HTR-8/SVneo (cell line): ENCODE results near the gene CNR1.
"Not testable (repeated sequence)": the region's sequence is repeated elsewhere in the genome, so short reads cannot be mapped to it uniquely, and the experiment has no call there.

Experiments
- DNase-seq: peaks from one replicate; pipeline ENCODE4 v3.0.0; 2011; ENCODE audit warnings: low spot score, mixed read lengths; ENCODE audit not compliant: insufficient read length
- FAIRE-seq: peaks from 2 replicates; lab custom pipeline; 2011; peaks lifted over from hg19 to GRCh38; lab: Jason Lieb, UNC

Gene CNR1

DNA sequence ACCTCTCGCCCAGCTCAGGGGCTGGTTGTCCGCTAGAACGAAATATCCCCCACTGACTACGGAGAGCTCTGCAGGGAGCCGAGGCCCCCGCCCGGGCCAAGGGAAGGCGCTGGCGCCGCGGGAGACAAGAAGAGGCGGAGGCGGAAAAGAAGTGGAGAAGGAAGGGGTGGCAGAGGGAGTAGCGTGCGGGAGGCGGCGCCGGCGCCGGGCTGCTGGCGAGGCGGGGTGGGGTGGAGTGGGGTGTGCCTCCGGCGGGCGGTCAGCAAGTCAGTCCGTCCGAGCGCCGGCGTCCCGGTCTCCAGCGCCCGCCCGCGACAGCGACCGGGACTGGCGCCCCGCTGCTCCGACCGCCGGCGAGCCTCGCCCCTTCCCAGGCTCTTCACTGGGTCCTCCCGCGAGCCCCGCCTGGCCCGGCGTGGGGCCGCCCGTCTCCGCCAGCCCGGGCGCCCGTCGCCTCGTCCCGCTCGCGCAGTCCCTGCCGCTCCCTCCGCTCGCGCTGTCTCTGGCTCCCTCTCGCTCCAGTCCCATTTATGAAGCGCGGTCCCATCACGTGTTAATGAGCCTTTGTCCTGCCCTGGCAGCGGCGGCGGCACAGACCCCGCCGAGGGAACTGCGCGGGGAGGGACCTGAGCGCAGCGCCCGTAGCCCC, at the start of gene CNR1:
Gene CNR1, minus strand, starts transcription at position 504 of the 649 bp plus-strand sequence. CDS start 21,073 bp downstream, outside the sequence.
- no peak for DNase-seq
- FAIRE-seq, result no peak

DNA sequence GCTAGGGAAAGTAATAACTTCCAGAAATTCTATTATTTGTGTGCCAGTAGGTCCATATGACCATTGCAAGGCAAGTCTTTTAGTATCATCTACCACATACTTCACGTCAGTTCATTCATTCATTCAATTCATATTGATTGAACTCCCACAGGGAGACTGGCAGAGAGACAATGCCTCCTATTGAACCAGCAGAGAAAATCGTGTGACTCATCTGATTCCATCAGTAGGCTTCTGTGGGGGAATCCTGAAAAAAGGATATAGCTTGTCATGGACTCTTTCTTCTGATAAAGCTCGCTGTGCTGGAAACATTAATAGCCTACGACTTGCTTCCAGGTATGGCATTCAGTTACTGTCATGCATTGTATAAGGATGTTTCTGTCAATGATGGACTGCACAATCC, 45.3 kb upstream of the CNR1 start:
- FAIRE-seq, result no peak
- no peak for DNase-seq

DNA sequence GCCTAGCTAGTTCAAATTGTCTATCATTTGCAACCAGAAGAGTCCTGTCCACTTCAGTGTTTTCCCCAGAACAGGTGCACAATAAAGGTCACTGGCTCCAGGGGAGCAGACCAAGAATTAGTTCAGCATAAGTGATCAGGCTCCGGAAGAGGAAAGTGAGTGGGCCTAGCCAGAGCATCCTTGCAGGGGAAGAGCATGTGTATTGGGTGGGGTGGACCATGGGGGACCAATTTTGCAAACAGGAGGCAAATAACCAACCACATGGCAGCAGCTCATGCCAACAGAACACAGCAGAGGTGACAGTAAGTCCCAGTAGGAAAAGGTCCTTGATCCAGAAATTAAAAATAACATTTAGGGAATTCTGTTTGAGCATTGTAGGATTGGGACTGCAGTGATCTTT, 43.2 kb upstream of the CNR1 start:
- DNase-seq (no peak), FAIRE-seq (no peak)

DNA sequence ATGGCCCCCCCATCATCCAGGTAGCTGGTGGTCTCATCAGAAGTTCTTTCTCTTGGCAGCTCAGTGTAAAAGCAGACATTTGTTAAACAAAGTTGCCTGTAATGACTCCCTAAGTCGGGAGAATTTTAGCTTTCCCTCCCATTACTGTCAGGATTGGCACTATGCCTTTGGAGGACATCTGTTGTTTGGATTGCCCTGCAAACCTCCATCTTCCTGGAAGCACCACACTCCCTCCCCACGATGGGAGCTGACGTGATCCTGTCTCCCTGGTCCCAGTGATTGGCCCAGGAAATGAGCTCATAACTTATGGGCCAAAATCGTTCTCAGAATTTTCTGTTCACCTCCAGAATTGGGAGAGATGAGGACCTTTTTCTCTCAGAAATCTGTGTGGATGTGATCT, 42.6 kb upstream of the CNR1 start:
- no peak for FAIRE-seq
- no peak for DNase-seq

DNA sequence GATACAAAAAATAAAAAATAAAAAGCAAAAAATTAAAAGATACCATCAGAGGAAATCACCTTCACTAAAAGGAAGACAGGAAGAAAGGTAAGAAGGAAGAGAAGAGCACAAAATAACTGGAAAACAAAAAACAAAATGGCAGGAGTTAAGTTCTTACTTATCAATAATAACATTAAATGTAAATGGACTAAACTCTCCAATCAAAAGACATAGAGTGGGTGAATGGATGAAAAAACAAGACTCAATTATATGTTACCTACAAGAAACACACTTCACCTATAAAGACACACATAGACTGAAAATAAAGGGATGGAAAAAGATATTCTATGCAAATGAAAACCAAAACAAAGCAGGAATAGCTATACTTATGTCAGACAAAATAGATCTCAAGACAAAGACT, 35.6 kb upstream of the CNR1 start:
- not testable (repeated sequence) for FAIRE-seq, DNase-seq

DNA sequence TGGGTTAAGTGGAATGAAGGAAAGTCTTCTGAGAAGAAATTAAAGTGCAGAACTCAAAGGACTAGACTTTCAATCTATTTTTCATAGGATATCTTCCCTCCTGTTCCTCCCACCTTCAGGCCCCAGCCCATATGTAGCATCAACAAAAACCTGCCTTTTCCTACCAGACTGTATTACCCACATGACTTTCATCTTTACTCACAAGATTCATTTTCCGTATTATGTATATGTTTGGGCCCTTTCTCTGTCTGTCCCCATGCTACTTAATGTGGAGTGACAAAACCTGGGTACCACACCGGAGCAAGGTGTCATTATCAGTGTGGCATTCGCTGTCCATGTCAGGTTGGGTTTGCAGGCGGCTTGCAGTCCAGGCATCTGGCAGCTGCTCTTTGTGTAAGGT, 18.8 kb upstream of the CNR1 start:
- DNase-seq (no peak), FAIRE-seq (no peak)

DNA sequence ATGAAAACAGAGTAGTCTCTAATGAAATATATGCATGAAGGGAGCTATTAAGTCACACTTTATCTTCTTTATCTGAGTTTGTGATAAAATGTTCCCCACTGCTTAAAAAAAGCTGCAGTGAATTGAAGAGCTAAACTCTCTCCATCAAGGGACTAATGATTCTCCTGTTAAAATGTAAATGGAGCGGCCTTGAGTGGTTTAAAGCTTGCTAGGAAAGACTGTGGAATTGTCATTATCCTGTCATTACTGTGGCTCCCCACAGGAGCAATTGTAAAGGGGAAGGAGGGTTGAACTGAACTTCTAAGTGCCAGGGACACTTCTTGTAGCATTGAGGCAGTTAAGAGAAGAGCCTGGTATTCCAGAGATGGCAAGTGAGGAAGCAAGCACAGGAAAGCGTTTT, 17.3 kb upstream of the CNR1 start:
- no peak for FAIRE-seq
- DNase-seq, result no peak

DNA sequence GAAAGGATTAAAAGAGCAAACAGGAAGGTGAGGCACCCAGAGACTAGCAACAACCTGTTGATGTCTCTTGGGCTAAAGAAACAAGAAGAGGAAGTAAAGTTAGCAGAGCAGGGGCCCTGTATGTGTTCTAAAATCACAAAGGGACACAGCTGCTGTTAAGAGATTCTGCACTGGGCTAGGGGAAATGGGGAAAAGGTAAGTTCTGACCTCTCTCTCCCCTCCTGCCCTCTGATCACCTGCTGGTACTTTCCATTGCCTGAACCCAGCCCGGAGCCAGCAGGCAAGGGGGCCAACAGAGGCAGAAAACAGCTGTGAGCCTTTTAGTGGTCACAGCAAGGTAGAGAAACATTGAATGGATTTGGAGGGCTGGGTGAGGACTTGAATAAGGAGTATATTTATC, 13.5 kb upstream of the CNR1 start:
- no peak for DNase-seq
- no peak for FAIRE-seq

DNA sequence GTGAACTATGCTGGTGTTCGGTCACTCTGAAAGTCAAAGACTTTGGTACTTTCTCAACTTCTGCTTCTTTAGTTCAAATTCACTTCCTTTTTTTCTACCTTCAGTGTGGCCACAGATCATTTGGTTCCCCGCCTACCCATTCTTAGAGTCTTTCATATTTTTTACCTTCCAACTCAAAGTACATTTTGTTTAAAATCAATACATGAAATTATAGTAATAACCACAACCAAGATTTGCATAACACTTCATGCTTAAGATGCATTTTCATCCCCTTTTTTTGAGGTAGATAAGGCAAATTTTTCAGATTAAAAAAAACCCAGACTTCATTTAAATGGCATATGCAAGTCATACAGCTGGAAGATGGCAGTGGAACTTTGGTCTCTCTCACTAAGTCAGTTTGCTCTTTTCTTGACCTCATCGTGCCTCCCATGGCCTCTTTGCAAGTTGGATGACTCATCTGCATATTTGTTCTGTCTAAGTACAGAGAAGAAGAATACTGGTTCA, 11.9 kb upstream of the CNR1 start:
- no peak for DNase-seq
- no peak for FAIRE-seq

DNA sequence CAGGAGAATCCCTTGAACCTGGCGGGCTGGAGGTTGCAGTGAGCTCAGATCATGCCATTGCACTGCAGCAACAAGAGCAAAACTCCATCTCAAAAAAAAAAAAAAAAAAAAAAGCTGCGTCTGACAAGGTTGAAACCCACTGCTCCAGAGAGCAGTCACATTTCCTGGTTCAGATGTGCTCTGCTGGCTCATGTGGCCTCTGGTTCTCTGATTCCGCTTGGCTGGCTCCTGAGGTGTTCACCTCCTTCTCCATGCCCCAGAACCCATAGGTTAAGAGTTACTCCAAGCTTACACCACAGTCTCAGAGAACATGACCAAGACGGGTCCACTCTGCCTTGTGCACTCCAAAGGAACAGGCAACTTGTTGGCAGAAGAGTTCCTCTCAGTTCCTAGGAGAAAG, 8.8 kb upstream of the CNR1 start:
- FAIRE-seq (no peak), DNase-seq (no peak)

DNA sequence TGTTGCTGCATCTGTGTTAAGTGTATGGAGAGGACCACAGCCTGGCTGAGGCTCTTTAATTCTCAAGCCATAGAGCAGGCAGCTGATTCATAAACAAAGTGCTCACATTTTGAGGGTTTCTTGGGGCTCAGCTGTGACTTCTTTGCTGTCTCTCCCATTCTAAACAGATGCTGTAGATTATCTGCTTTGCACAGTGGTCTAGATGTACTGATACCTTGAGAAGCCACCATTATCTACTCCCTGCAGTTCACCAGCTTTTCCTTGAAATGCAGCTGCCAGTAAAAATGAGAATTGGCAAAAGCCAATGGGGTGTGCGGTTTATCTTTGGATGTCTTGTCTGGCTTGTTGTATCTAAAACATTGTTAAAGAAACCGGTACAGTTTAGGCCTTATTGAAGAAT, 5.2 kb upstream of the CNR1 start:
- DNase-seq (no peak), FAIRE-seq (no peak)

DNA sequence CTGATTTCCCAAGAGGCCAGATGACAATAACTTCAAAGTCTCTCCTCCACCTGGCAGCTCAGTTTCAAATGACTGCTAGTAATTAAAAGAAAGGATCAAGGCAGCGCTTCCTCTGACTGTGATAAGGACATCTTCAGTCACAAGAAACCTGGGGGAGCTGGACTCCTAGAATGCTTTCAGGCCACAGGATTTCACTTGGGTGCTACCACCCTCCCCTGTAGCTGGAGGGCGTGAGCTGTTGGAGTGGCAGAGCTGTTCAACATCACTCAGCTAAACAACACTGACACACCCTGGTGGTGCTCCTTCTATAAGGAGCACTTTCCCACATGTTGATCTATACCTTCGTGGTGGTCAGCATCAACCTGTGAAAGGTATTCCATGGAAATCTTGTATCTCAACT, 2.2 kb upstream of the CNR1 start:
- FAIRE-seq (no peak), DNase-seq (no peak)

DNA sequence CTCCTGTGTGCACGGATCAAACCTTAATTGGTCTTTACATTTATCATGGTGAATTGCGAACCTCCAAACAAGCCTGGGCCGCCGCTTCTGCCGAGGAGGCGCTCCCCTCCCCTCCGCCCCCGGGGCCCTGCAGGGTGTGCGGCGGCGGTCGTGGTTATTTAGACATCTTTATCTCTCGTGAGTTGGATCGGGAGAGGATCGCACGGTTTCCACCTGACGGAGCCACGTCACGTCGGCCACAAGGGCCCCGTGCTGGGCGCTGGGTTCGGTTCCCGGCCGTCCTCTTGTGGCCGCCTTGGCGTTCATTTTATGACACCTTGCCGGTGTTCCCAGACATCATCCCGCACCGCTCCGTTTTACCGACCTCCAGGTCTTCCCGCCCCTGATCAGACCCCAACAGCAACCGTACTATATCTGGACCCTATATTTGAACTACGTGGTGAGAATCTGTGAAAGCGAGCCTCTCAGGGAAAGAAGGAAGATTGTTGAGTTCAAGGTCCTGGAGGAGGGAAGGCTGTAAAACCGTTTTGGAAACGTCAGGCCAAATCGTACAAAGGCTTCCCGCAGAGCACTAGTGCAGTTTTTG, 1.3 kb upstream of the CNR1 start:
- DNase-seq, result no peak
- FAIRE-seq, result no peak

DNA sequence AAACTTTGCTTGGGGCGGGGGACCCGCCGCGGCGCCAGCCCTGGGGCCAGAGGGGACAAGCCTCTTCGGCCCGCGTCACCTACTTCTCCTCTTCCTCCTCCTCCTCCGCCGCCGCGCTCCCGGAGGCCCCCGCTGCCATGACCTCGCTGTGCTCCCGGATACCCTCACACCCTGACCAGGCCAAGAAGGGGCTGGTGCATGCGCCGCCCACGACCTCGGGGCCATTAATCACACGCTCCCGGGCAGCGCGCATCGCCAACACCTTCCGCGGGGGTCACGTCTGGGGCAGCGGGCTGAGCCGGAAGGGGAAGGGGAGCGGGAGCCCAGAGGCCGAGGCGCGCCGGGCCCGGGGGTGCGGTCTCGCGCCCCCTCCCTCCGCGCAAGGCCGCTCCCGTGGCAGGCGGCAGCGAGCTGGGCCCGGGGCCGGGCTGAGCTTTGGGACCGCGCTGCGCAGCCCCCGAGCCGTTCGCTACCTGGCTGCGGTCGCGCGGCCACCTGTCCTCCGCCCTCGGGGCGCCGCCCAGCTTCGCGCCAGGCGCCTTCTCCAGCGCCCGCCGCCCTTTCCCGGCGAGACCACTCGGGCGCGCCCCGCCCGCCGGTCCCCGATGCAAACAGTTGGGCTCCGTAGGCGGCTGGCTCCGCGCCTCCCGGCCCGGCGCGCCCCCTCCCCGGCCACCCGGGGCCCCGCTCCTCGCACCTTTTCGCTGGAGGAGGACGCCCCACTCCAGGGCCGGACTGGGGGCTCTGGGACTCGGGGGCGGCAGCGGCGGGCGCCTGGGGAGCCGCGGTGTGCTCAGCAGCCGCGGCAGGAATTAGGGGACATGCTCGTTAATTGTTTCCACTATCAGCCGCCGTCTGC, 575 bp upstream of the CNR1 start:
- DNase-seq, result no peak
- no peak for FAIRE-seq

DNA sequence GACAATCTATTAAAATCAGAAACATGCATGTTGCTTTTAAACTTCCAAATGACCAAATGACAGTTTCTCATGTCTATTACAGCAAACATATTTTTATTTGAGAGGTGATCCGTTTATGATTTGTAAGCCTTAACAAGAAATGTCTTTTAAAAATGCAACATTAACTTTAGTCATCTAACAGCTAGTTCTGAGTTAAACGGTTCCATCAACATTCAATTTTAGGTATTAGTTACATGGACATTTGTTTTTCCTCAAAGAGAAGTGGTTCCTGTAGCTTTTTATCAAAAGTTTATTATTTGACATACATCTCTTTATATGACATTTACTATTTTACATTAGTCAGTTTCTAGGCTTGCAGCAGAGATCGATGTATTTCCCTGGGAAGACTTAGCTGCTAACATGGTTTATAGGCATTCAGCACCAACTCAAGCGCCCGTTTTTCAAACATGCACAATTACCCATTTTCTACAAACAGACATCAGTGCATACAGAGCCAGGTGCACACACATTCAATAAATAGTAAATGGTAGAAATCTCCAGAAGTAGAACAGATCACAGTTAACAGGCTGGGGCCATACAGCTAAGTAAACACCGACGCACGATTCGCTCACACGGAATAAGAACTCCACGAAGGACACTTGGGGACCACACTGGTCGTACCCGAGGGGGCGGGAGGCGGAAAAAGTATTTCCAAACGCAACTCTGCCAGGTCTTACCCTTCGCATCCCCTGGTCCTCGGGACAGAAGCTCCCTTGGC, 882 bp downstream of the CNR1 start:
- no peak for DNase-seq
- FAIRE-seq, result no peak

DNA sequence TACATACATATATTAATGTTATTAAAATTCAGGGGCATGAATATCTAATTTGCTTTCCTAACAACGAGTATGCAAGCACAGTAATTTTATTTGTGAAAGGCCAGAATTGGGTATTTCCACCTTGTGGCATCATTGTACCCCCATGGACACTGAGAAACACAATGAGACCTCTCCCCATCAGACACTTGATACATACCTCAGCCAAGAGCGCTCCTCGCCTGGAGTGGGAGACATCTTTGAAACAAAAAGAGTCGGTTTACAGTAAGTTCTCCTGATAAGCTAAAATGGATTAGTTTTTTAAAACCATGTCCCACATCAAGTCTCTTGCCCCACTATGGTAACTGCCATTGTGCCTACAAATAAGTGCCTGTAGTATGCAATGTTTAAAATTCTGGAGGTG, 2.1 kb downstream of the CNR1 start:
- DNase-seq (no peak), FAIRE-seq (no peak)

DNA sequence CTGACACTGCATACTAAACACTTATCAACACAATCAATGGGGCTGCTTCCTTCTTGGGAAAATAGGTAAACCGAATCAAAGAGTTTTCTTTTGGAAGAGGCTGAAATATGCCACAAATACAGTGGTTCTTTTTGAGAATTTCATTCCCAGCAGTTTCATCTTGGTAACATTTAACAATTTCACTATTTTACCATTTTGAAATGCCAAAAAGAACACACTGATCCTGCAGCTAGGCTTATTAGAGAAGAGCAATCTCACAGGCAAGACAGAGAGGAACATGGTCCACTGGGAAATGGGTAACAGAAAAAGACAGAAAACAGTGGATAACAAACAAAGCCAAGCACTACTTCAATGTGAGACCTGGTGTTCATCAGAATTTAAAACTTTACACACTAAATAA, 2.5 kb downstream of the CNR1 start:
- FAIRE-seq, result no peak

DNA sequence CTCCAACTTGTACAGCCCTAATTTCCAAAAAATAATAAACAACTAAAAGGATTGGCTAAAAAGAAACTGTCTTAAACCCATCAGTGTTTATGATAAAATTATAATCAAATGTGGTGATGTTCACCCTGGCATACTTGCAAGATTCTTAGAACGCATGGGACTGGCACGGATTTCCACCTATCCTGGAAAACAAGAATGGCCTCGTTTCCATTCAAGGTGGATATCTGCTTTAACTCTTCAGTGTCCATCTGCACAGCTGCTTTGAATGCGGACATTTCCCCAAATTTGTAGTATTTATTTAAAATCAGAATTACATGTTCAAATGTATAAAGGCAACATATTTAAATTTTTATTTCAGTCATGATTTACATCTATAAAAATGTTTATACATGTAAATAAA, 4.2 kb downstream of the CNR1 start:
- DNase-seq (no peak), FAIRE-seq (no peak)

More for the DNA sequence above, 2.5 kb downstream of the CNR1 start:
- no peak for DNase-seq

DNA sequence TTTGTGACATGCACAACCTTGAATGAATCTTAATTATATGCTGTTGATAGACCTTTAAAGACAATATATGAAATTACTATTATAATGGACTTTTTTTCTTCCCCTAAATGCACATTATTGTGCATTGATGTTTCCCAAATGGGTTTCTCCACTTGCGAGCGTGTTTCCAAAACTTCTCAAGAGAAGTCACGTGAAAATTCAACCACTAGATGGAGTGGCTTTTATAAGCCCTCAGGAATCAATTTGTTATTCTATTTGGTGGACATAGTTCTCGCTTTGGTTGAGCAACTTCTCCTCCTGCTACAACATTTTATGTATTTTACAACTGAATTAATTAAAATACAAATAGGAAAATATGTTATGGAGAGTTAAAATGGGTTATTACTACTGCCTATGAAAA, 9.0 kb downstream of the CNR1 start:
- no peak for DNase-seq
- no peak for FAIRE-seq

DNA sequence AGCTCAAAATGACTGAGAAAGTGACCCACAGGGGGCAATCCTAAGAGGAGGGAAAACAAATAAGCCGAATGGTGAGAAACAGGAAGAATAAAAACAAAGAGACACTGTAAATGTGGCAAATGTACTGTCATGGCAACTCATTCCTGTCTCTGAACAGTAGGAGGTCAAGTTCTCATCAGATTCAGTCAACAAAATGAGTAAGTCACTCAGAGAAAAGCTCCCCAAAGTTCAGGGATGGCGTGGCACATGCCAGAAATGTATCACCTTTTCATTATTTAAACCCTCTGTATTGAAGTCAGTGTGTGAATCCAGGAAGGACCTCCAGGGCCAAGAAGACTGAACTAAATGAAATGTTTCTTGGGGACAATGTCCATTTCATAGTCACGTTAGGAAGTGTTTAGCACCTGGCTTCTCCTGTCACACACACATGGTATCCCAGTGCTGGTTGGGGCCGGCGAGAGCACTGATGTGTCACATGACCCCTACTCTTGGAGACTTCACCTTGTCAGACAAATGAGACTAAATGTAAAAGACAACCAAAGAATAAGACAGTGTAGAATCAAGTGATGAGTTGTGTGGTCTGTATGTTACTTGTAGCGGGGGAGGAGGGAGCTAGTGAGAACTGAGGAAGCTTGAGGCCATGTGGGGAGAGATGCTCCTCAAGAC, 20.7 kb downstream of the CNR1 start:
- DNase-seq, result no peak
- FAIRE-seq, result no peak
